ENCODE measurements around the gene RARS1.

RARS1 gene

DNA sequence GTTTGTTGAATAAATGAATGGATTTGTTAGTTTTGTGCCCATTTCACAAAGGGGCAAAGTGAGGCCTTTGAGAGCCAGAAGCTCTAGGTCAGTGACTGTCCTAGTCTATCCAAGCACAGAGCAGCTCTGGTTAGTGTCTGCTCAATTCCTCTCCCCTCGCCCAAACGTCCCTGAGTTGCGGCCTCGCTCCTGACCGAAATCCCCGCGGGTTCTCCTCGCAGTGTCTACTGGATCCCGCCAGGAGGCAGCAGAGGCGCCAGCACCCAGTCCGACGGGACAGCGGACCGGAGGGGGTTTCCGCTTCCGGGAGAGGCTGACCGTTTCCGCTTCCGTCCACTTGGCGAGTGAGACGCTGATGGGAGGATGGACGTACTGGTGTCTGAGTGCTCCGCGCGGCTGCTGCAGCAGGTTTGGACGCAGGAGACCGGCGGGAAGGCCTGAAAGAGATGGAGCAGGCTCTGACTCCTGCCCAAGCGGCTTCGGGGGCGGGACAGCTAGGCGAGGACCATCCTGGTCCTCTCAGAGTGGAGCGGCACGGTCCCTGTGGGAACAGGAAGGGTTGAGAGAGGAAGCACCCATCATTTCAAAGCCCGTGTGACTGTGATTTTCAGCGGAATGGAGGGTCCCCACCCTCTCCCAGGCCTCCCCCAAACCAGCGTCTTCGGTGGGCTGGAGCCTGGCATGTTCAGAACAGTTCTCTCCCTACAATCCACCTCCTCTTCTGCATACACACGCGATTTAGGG, at the start of gene RARS1:
RARS1 (plus strand) TSS at position 336 of the 744 bp plus-strand sequence; CDS start at position 364, 28 bp downstream.
- in situ Hi-C loops (cut with HindIII; ENCODE audit: low sequenced_read_pairs) = loop anchor here (5.0 kb wide), 1 partner anchor 74 kb away; no protein-coding TSS in a partner anchor

GRCh38 chr5:168438349-168438748, 47.9 kb upstream of the RARS1 start:
- in situ Hi-C loops (cut with HindIII; ENCODE audit: low sequenced_read_pairs) = no loop called here

GRCh38 chr5:168443533-168443932, 42.7 kb upstream of the RARS1 start:
- in situ Hi-C loops (cut with HindIII; ENCODE audit: low sequenced_read_pairs) = no loop called here

- in situ Hi-C loops (cut with HindIII; ENCODE audit: low sequenced_read_pairs) = no loop called here
These were observed 42.1 kb upstream of the RARS1 start for GRCh38 chr5:168443950-168444700.

DNA sequence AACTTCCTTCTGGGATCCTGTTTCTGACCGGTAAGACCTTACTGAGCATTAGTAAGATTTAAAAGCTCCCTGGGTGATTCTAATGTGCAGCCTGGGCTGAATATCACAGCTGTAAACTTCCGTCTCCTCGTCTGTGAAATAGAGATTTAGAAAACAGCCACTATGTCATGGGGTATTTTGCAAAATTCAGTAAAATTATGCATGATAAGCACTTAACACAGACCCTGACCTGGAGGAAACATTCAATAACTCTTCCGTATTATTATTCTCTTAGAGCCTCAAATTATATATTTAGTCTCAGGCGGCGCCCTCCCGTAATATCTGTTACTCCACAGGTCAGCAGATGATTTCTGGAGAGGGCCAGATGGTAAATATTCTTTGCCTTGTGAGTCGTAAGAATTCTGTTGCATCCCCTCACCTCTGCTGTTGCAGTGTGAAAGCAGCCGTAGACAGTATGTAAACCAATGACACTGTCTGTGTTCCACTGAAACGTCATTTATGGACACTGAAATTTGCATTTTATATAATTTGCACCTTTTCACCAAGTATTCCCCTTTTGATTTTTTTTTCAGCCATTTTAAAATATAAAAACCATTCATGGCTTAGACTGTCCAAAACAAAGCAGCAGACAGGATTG, 39.2 kb upstream of the RARS1 start:
- in situ Hi-C loops (cut with HindIII; ENCODE audit: low sequenced_read_pairs) = loop anchor here (5.0 kb wide), 1 partner anchor 35 kb away; no protein-coding TSS in a partner anchor

DNA sequence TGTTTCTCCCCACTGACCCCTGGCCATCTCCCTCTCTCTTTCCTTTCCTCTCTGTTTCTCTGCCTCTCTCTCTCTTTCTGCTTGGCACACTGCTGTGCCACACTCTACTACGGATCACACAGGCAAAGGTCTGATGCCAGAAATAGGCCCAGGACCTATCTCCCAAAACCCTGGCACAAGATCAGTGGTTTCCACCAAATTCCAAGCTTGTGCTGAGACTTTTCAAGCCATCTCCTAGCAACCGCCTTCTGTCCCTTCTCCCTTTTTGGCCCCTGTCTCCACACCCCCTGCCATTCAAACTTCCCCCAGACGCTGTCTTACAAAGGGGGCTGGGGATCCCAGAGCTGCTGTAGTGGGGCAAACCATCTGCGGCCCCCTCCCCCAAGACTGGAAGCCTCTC, 38.5 kb upstream of the RARS1 start:
- in situ Hi-C loops (cut with HindIII; ENCODE audit: low sequenced_read_pairs) = loop anchor here (5.0 kb wide), 1 partner anchor 36 kb away; no protein-coding TSS in a partner anchor

DNA sequence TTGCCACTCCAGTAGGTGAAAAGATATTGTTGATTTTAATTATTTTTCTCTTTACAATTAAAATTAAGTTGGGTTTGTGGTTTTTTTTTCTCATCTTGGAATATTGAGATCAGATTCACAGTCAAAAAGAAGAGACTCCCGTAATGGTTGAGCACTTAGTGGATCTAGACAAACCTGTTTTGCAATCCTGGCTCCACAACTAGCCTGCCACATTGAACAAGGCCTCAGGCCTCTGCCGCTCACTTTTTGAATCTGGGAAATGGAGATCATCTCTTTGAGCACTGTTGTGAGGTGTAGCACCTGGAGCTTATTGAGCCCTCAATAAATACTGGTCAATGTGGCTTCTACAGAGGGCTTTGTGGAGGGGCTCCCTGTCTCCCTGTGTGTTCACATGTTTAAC, 37.1 kb upstream of the RARS1 start:
- in situ Hi-C loops (cut with HindIII; ENCODE audit: low sequenced_read_pairs) = loop anchor here (5.0 kb wide), 1 partner anchor 37 kb away; no protein-coding TSS in a partner anchor

DNA sequence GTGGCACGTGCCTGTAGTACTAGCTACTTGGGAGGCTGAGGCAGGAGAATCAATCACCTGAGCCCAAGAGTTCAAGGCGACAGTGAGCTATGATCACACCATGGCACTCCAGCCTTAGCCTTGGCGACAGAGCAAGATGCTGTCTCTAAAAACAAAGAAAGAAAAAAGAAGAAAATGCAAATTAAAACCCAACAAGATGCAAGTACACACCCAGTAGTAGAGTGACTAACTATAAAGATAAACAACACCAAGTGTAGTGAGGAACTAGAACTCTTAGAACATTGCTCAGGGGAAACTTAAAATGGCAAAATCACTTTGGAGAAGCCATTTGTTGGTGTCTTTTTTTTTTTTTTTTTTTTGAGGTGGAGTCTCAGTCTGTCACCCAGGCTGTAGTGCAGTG, 34.7 kb upstream of the RARS1 start:
- in situ Hi-C loops (cut with HindIII; ENCODE audit: low sequenced_read_pairs) = no loop called here

DNA sequence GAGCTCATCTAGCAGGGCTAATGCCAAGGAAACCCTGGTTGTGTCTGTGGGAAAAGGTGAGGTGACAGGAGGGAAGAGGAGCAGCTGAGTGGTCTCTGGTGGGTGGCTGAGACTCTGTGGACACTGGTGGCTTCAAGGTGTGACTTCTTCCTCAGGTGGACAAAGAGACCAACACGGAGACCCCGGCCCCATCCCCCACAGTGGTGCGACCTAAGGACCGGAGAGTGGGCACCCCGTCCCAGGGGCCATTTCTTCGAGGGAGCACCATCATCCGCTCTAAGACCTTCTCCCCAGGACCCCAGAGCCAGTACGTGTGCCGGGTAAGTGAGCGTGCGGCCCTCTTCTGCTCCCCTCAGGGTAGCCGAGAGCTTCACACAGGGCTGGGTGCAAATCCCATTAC, 31.1 kb upstream of the RARS1 start:
- in situ Hi-C loops (cut with HindIII; ENCODE audit: low sequenced_read_pairs) = no loop called here

GRCh38 chr5:168457542-168457941, 28.7 kb upstream of the RARS1 start:
- in situ Hi-C loops (cut with HindIII; ENCODE audit: low sequenced_read_pairs) = no loop called here

DNA sequence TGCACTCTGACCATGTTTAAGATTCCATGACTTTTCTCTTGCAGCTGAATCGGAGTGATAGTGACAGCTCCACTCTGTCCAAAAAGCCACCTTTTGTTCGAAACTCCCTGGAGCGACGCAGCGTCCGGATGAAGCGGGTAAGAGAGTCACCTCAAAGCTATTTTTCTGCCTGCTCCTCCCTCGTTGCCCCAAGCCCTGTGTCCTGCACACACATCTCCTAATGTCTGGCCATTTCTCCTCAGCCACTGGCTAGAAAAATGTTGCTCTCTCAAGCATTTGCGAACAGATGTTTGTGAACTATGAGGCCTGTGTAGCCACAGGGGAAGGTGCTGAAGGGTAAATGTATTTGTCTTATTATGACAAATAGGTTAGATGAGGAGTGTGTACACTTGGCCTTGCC, 25.7 kb upstream of the RARS1 start:
- in situ Hi-C loops (cut with HindIII; ENCODE audit: low sequenced_read_pairs) = no loop called here

DNA sequence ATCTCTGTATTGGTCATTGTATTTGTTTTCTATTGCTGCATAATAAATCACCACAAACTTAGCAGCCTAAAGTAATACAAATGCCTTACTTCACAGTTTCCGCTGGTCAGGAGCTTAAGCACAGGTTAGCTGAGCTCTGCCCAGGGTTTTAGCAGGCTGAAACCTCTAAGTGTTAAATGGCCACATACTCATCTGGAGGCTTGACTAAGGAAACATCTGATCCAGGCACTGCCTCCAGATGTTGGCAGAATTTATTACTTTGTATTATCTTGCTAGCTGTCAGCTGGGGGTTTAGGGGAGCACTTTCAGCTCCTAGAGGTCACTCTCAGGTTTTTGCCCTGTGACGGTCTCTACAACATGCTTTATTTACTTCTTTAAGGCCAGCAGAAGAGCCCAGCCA, 23.2 kb upstream of the RARS1 start:
- in situ Hi-C loops (cut with HindIII; ENCODE audit: low sequenced_read_pairs) = no loop called here

- in situ Hi-C loops (cut with HindIII; ENCODE audit: low sequenced_read_pairs) = no loop called here
These were observed 22.1 kb upstream of the RARS1 start for GRCh38 chr5:168464214-168464613.

- in situ Hi-C loops (cut with HindIII; ENCODE audit: low sequenced_read_pairs) = no loop called here
These were observed 21.6 kb upstream of the RARS1 start for GRCh38 chr5:168464641-168465040.

- in situ Hi-C loops (cut with HindIII; ENCODE audit: low sequenced_read_pairs) = no loop called here
These were observed 18.4 kb upstream of the RARS1 start for GRCh38 chr5:168467755-168468330.

DNA sequence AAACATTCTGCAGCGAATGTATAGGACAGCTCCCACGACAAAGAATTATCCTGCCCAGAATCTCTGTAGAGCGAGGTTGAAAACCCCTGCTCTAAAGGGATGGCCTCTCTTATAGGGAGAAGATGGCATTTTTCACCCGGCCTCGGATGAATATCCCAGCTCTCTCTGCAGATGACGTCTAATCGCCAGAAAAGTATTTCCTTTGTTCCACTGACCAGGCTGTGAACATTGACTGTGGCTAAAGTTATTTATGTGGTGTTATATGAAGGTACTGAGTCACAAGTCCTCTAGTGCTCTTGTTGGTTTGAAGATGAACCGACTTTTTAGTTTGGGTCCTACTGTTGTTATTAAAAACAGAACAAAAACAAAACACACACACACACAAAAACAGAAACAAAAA, 17.4 kb upstream of the RARS1 start:
- in situ Hi-C loops (cut with HindIII; ENCODE audit: low sequenced_read_pairs) = no loop called here

DNA sequence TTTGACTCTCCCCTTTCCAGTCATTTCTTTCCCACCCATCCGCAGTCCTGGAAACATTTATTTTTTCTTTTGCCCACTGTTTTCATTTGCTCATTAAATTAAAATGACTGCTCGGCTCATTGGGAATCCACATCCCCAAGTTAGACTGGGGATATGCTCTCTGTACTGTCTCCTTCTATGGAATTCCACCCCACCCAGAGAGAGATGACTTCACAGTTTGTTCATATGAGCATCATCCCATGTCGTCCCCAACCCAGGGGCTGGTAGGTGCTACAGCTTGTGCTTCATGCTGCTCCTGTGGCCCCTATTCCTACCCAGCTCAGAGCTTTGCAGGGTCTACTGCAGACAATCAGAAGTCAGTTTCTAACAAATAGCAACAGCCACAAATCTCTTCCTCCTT, 16.5 kb upstream of the RARS1 start:
- in situ Hi-C loops (cut with HindIII; ENCODE audit: low sequenced_read_pairs) = loop anchor here (10.0 kb wide), 1 partner anchor 195 kb away; no protein-coding TSS in a partner anchor

DNA sequence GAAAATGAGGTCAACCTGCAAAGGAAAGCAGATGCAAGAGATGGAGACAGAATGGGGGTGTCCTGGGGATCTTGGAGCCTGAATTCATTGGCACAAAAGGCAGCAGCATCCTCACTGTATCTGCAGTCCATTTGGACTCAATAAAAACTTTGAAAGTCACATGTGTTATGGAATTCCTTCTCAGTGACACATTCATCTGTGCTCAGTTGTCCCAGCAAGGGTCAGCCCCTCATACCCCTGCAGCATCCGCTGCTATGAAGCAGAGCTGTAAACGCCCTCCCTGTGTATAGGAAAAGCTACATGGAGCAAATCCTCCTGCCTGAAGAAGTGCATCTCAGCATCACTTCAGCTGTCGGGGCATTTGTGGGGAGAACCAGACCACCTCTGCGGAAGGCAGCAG, 14.5 kb upstream of the RARS1 start:
- in situ Hi-C loops (cut with HindIII; ENCODE audit: low sequenced_read_pairs) = loop anchor here (10.0 kb wide), 1 partner anchor 197 kb away; no protein-coding TSS in a partner anchor

GRCh38 chr5:168472329-168472728, 13.9 kb upstream of the RARS1 start:
- in situ Hi-C loops (cut with HindIII; ENCODE audit: low sequenced_read_pairs) = loop anchor here (10.0 kb wide), 1 partner anchor 198 kb away; no protein-coding TSS in a partner anchor

GRCh38 chr5:168474319-168474718, 12.0 kb upstream of the RARS1 start:
- in situ Hi-C loops (cut with HindIII; ENCODE audit: low sequenced_read_pairs) = loop anchor here (10.0 kb wide), 1 partner anchor 200 kb away; no protein-coding TSS in a partner anchor

GRCh38 chr5:168477060-168477459, 9.2 kb upstream of the RARS1 start:
- in situ Hi-C loops (cut with HindIII; ENCODE audit: low sequenced_read_pairs) = loop anchor here (10.0 kb wide), 1 partner anchor 202 kb away; no protein-coding TSS in a partner anchor
